OCI-LY3 (cell line): Measurements from ENCODE around the gene NRG2.

Experiments
- CTCF ChIP-seq: fragments of 200-600, 300-600 bp; sonication (generic); IDR thresholded peaks from 2 replicates; pipeline ENCODE4 v1.5.1; 2014; ENCODE audit warnings: antibody characterized with exemption, low read length, low read depth
- EZH2phosphoT487 ChIP-seq: fragments of 200-600 bp; shearing (Covaris generic); IDR thresholded peaks from 2 replicates; pipeline ENCODE4 v1.6.1; 2018; ENCODE audit warnings: antibody characterized with exemption, mixed run types, low read depth

- TF ChIP-seq CTCF (no peak), EZH2phosphoT487 (no peak)
Observed at GRCh38 chr5:139870677-139871076, 172.4 kb downstream of the NRG2 start.
